ENCODE data around the gene CGNL1.

CGNL1 gene

GRCh38 chr15:57337868-57338411, 38.4 kb upstream of the CGNL1 start:
- no peaks in the 10 kb centered on the region for H3K79me2 ChIP-seq (ENCODE audit: insufficient read depth, low read length)
- H3K4me2 ChIP-seq (ENCODE audit: low read depth, low read length, poor library complexity, severe bottlenecking), result no peak overlapping the region
- H3K27me3 ChIP-seq (ENCODE audit: insufficient read depth, low read length, poor library complexity, severe bottlenecking), result no peaks in the 10 kb centered on the region
- H3K9me3 ChIP-seq (ENCODE audit: insufficient read depth, low read depth, low read length), result no peaks in the 10 kb centered on the region
- H3K36me3 ChIP-seq (ENCODE audit: insufficient read depth, low read length), result no peaks in the 10 kb centered on the region
- no peaks in the 10 kb centered on the region for H3F3A ChIP-seq (ENCODE audit: low read depth)
- TF ChIP-seq EZH2phosphoT487 (IDR thresholded peaks at IDR 0.05; ENCODE audit: borderline replicate concordance), result no peak
- TF ChIP-seq CTCF (conservative IDR thresholded peaks at IDR 0.05; ENCODE audit: low read length), result no peak
- no peaks in the 10 kb centered on the region for H4K20me1 ChIP-seq (ENCODE audit: insufficient read depth, low read length, poor library complexity, severe bottlenecking)
- peaks cover 6% of the 10 kb centered on the region for H3K4me1 ChIP-seq (ENCODE audit: insufficient read depth, low read length, poor library complexity, severe bottlenecking)
- H2AFZ ChIP-seq (ENCODE audit: low read length), result peak overlapping the region; percentile 54; the same call in 1 of the 2 replicates
- no peak overlapping the region for H3K9ac ChIP-seq (ENCODE audit: low read depth, low read length, poor library complexity, severe bottlenecking)
- no peak overlapping the region for H3K4me3 ChIP-seq (ENCODE audit: low read length, poor library complexity, severe bottlenecking)
- H3K9me2 ChIP-seq (replicated peaks; ENCODE audit: low read depth, low read length), result no peaks in the 10 kb centered on the region

DNA sequence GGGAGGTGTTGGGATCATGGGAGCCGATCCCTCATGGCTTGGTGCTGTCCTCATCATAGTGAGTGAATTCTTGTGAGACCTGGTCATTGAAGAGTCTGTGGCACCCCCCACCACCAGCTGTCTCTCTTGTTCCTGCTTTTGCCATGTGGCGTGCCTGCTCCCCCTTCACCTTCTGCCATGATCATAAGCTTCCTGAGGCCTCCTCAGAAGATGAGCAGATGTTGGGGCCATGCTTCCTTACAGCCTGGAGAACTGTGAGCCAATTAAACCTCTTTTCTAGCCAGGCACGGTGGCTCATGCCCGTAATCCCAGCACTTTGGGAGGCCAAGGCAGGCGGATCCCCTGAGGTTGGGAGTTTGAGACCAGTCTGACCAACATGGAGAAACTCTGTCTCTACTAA, 37.0 kb upstream of the CGNL1 start:
- TF ChIP-seq CTCF (conservative IDR thresholded peaks at IDR 0.05; ENCODE audit: low read length), result no peak
- Histone ChIP-seq H3K9me3 (ENCODE audit: insufficient read depth, low read depth, low read length) (no peaks in the 10 kb centered on the region), H4K20me1 (ENCODE audit: insufficient read depth, low read length, poor library complexity, severe bottlenecking) (no peaks in the 10 kb centered on the region), H3K4me3 (ENCODE audit: low read length, poor library complexity, severe bottlenecking) (no peak overlapping the region), H2AFZ (ENCODE audit: low read length) (no peak overlapping the region), H3K27me3 (ENCODE audit: insufficient read depth, low read length, poor library complexity, severe bottlenecking) (no peaks in the 10 kb centered on the region), H3K9me2 (replicated peaks; ENCODE audit: low read depth, low read length) (no peaks in the 10 kb centered on the region), H3K4me1 (ENCODE audit: insufficient read depth, low read length, poor library complexity, severe bottlenecking) (peaks cover 6% of the 10 kb centered on the region), H3K9ac (ENCODE audit: low read depth, low read length, poor library complexity, severe bottlenecking) (no peak overlapping the region), H3K4me2 (ENCODE audit: low read depth, low read length, poor library complexity, severe bottlenecking) (no peak overlapping the region), H3K36me3 (ENCODE audit: insufficient read depth, low read length) (no peaks in the 10 kb centered on the region), H3K79me2 (ENCODE audit: insufficient read depth, low read length) (no peaks in the 10 kb centered on the region), H3F3A (ENCODE audit: low read depth) (no peaks in the 10 kb centered on the region)

DNA sequence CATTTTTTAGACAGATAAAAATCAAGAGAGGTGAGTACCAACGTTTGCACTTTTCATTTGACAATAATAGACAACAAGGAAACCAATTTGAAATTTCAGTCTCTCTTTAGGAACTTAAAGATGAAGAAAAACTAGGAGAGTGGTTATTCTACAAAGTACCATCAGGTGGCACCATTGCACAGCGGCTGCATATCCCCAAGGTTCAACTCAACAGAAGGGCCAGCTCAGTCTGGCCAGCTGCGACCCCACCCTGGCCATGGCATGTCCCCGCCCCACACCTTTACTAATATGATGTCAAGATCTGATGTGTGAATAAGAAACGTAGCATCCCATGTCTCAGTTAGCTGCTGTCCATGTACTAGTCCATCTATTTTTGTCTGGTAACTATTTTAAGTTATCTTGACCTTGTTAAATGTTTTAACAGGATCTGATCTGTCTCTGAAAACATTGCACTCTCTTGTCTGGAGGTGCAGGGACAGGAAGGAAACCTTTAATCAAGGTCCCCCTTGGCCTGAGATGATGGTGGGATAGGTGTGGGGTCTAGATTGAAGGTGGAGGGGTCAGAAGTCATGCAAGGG, 35.5 kb upstream of the CGNL1 start:
- H3K4me3 ChIP-seq (ENCODE audit: low read length, poor library complexity, severe bottlenecking), result no peak overlapping the region
- no peaks in the 10 kb centered on the region for H3K36me3 ChIP-seq (ENCODE audit: insufficient read depth, low read length)
- H4K20me1 ChIP-seq (ENCODE audit: insufficient read depth, low read length, poor library complexity, severe bottlenecking), result no peaks in the 10 kb centered on the region
- H3K27me3 ChIP-seq (ENCODE audit: insufficient read depth, low read length, poor library complexity, severe bottlenecking), result no peaks in the 10 kb centered on the region
- no peaks in the 10 kb centered on the region for H3K9me3 ChIP-seq (ENCODE audit: insufficient read depth, low read depth, low read length)
- H3K4me2 ChIP-seq (ENCODE audit: low read depth, low read length, poor library complexity, severe bottlenecking), result no peak overlapping the region
- H3K79me2 ChIP-seq (ENCODE audit: insufficient read depth, low read length), result no peaks in the 10 kb centered on the region
- H2AFZ ChIP-seq (ENCODE audit: low read length), result peak overlapping the region; percentile 13; the same call in 1 of the 2 replicates
- no peaks in the 10 kb centered on the region for H3K9me2 ChIP-seq (replicated peaks; ENCODE audit: low read depth, low read length)
- H3K4me1 ChIP-seq (ENCODE audit: insufficient read depth, low read length, poor library complexity, severe bottlenecking), result peaks cover 6% of the 10 kb centered on the region
- H3F3A ChIP-seq (ENCODE audit: low read depth), result no peaks in the 10 kb centered on the region
- H3K9ac ChIP-seq (ENCODE audit: low read depth, low read length, poor library complexity, severe bottlenecking), result no peak overlapping the region
- TF ChIP-seq EZH2phosphoT487 (IDR thresholded peaks at IDR 0.05; ENCODE audit: borderline replicate concordance) (no peak), CTCF (conservative IDR thresholded peaks at IDR 0.05; ENCODE audit: low read length) (peak; percentile 93)

Measured in Loucy (cell line).